Keratinocyte (primary cell): Measurements from ENCODE around the gene TDRD1. TPM values are rescaled to one million over a fixed set of nuclear protein-coding genes. Genes with fewer than 3 reads are reported as not detected.

Experiments used
- DNase-seq: peaks from one replicate; pipeline ENCODE4 v3.0.0-alpha.2; 2011; ENCODE audit warnings: low read depth, missing footprints, low spot score
- FAIRE-seq: peaks from 2 replicates; lab custom pipeline; 2011; peaks lifted over from hg19 to GRCh38; lab: Jason Lieb, UNC
- H2AFZ ChIP-seq: 2 replicates; pipeline ENCODE4 v1.6.0; 2012; ENCODE audit warnings: low read length, control low read depth, inconsistent platforms; ENCODE audit not compliant: control insufficient read depth
- H3K27ac ChIP-seq: 2 replicates; pipeline ENCODE4 v1.5.1; 2011; ENCODE audit warnings: low read length; ENCODE audit not compliant: control insufficient read depth, insufficient read depth
- H3K27me3 ChIP-seq: 3 replicates; pipeline ENCODE4 v1.6.0; 2011; ENCODE audit warnings: low read length; ENCODE audit not compliant: control insufficient read depth, insufficient read depth; ENCODE audit errors: extremely low read depth
- H3K36me3 ChIP-seq, 2 experiments: 2 replicates in 1 of 2; 3 replicates in 1 of 2; pipeline ENCODE4 v1.5.1; 2011; ENCODE audit warnings: low read length in 2 of 2, mild to moderate bottlenecking in 1 of 2; ENCODE audit not compliant: control insufficient read depth in 2 of 2, insufficient read depth in 2 of 2; ENCODE audit errors: extremely low read depth in 1 of 2
- H3K4me1 ChIP-seq: 3 replicates; pipeline ENCODE4 v1.5.1; 2011; ENCODE audit warnings: low read length; ENCODE audit not compliant: control insufficient read depth, insufficient read depth; ENCODE audit errors: extremely low read depth
- H3K4me2 ChIP-seq: 3 replicates; pipeline ENCODE4 v1.6.0; 2011; ENCODE audit warnings: low read depth, low read length; ENCODE audit not compliant: control insufficient read depth, insufficient read depth; ENCODE audit errors: extremely low read depth
- H3K4me3 ChIP-seq, 3 experiments: fragments of 200-600 bp in 1 of 3; sonication (generic) in 1 of 3; 2 replicates in 2 of 3; 3 replicates in 1 of 3; pipeline ENCODE4 v1.5.1; 2011 to 2016; ENCODE audit warnings: low read length in 3 of 3, mild to moderate bottlenecking in 3 of 3, control low read depth in 2 of 3, inconsistent platforms in 1 of 3, low read depth in 1 of 3, mixed read lengths in 1 of 3, mixed run types in 1 of 3, moderate library complexity in 1 of 3; ENCODE audit not compliant: control insufficient read depth in 2 of 3, insufficient read depth in 2 of 3; ENCODE audit errors: extremely low read depth in 1 of 3
- H3K79me2 ChIP-seq: 2 replicates; pipeline ENCODE4 v1.6.0; 2012; ENCODE audit warnings: low read length; ENCODE audit not compliant: control insufficient read depth, insufficient read depth
- H3K9ac ChIP-seq: 3 replicates; pipeline ENCODE4 v1.6.0; 2011; ENCODE audit warnings: low read length; ENCODE audit not compliant: control insufficient read depth, insufficient read depth; ENCODE audit errors: extremely low read depth
- H3K9me1 ChIP-seq: 3 replicates; pipeline ENCODE4 v1.6.0; 2011; ENCODE audit warnings: low read length; ENCODE audit not compliant: control insufficient read depth, insufficient read depth; ENCODE audit errors: extremely low read depth
- H3K9me3 ChIP-seq: 2 replicates; pipeline ENCODE4 v1.5.1; 2012; ENCODE audit warnings: low read depth, low read length; ENCODE audit not compliant: control insufficient read depth
- H4K20me1 ChIP-seq: 3 replicates; pipeline ENCODE4 v1.6.0; 2011; ENCODE audit warnings: low read length; ENCODE audit not compliant: control insufficient read depth, insufficient read depth; ENCODE audit errors: extremely low read depth
- EZH2 ChIP-seq: IDR thresholded peaks from one replicate; pipeline ENCODE4 v1.6.1; 2012; ENCODE audit warnings: inconsistent platforms, mild to moderate bottlenecking, low read length, moderate library complexity
- dilution Hi-C: fragments of 300-500 bp; cut with MboI; formaldehyde crosslinking; loops from one replicate; pipeline ENCODE4 v1.7.0; 2020; ENCODE audit warnings: low sequenced_read_pairs; ENCODE audit not compliant: extremely low pct_ligation_motif_present
- polyA plus RNA-seq, 5 experiments: library from polyadenylated mRNA; depleted of rRNA in 3 of 5; stranded (reverse) in 3 of 5; stranded (forward) in 1 of 5; unstranded in 1 of 5; fragments of >200 nt; gene quantifications; 1 replicate in 1 of 5; 2 replicates in 3 of 5; 3 replicates in 1 of 5; pipeline versions ENCODE4 v1.2.1 to v1.2.3, GENCODE V29; 2011 to 2012; ENCODE audit warnings: missing spikeins in 2 of 5, low read depth in 1 of 5, low replicate concordance in 1 of 5
- TF ChIP-seq, protein P1 (sequence below), 3 experiments: IDR thresholded peaks in 1 of 3; conservative IDR thresholded peaks in 1 of 3; optimal IDR thresholded peaks in 1 of 3; 2 replicates in 2 of 3; 3 replicates in 1 of 3; pipeline versions ENCODE3 to v1.5.1; 2011; ENCODE audit warnings: low read length in 3 of 3, mild to moderate bottlenecking in 3 of 3, moderate library complexity in 2 of 3, control low read depth in 1 of 3, inconsistent platforms in 1 of 3; ENCODE audit not compliant: insufficient read depth in 2 of 3; ENCODE audit errors: extremely low read depth in 1 of 3

The TDRD1 gene
- polyA plus RNA-seq, 1 donor (not counting 4 experiments of a cell fraction or from before 2014, with no cell fraction given) = 0.56 TPM

GRCh38 chr10:114206902-114207301 lies 27.7 kb downstream of the TDRD1 start:
- TF ChIP-seq, protein P1, sequence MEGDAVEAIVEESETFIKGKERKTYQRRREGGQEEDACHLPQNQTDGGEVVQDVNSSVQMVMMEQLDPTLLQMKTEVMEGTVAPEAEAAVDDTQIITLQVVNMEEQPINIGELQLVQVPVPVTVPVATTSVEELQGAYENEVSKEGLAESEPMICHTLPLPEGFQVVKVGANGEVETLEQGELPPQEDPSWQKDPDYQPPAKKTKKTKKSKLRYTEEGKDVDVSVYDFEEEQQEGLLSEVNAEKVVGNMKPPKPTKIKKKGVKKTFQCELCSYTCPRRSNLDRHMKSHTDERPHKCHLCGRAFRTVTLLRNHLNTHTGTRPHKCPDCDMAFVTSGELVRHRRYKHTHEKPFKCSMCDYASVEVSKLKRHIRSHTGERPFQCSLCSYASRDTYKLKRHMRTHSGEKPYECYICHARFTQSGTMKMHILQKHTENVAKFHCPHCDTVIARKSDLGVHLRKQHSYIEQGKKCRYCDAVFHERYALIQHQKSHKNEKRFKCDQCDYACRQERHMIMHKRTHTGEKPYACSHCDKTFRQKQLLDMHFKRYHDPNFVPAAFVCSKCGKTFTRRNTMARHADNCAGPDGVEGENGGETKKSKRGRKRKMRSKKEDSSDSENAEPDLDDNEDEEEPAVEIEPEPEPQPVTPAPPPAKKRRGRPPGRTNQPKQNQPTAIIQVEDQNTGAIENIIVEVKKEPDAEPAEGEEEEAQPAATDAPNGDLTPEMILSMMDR (optimal IDR thresholded peaks at IDR 0.05 in 1 of 3, IDR thresholded peaks at IDR 0.05 in 1 of 3, conservative IDR thresholded peaks at IDR 0.05 in 1 of 3; ENCODE audit: extremely low read depth in 1 of 3, insufficient read depth in 2 of 3, low read length in 3 of 3) = no peak
- no peak for TF ChIP-seq EZH2
- H3K4me1 ChIP-seq = no peaks in the 10 kb centered on the region
- no peaks in the 10 kb centered on the region for H3K36me3 ChIP-seq
- H3K4me2 ChIP-seq = no peak overlapping the region
- no peak overlapping the region for H3K9ac ChIP-seq
- DNase-seq = no peak
- dilution Hi-C loops = no loop called here
- no peaks in the 10 kb centered on the region for H3K9me3 ChIP-seq
- H3K9me1 ChIP-seq = no peaks in the 10 kb centered on the region
- H3K27me3 ChIP-seq = no peaks in the 10 kb centered on the region
- no peaks in the 10 kb centered on the region for H3K79me2 ChIP-seq
- H4K20me1 ChIP-seq = no peaks in the 10 kb centered on the region
- no peak for FAIRE-seq
- no peak overlapping the region for H3K27ac ChIP-seq
- no peak overlapping the region for H3K4me3 ChIP-seq
- H2AFZ ChIP-seq = no peak overlapping the region

DNA sequence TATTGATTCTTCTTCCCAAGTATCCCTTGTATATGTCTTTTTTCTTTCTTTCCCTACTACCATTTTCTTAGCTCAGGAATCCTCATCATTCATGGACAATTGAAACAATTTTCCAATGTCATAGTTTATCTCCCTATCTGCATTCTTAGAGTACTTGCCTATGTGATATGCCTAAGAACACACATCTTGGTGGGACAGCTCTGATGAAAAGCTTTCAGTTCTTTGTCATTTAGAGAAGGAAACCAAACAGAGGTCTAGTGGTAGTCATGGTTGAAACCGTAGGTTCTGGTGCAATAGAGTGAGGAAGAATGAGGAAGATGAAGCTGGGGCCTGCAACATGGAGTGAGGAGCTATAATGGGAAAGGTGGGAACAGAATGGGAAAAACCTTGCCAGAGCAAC lies 28.2 kb downstream of the TDRD1 start:
- Histone ChIP-seq H4K20me1 (no peaks in the 10 kb centered on the region), H3K79me2 (no peaks in the 10 kb centered on the region), H3K9me1 (no peaks in the 10 kb centered on the region), H3K9me3 (no peaks in the 10 kb centered on the region), H3K4me3 (no peak overlapping the region), H3K27ac (no peak overlapping the region), H3K36me3 (no peaks in the 10 kb centered on the region), H3K4me1 (no peaks in the 10 kb centered on the region), H3K9ac (no peak overlapping the region), H2AFZ (no peak overlapping the region), H3K4me2 (no peak overlapping the region), H3K27me3 (no peaks in the 10 kb centered on the region)
- FAIRE-seq (no peak), DNase-seq (no peak)
- no peak for TF ChIP-seq EZH2
- TF ChIP-seq, protein P1 (optimal IDR thresholded peaks at IDR 0.05 in 1 of 3, IDR thresholded peaks at IDR 0.05 in 1 of 3, conservative IDR thresholded peaks at IDR 0.05 in 1 of 3; ENCODE audit: extremely low read depth in 1 of 3, insufficient read depth in 2 of 3, low read length in 3 of 3) = no peak
- dilution Hi-C loops = no loop called here
